GM18861 (cell line): ENCODE results near the gene LRRK1.

Experiments
- ATAC-seq: cut with Tn5 transposase; IDR thresholded peaks from one replicate; pipeline ENCODE4 v1.9.1; 2021; ENCODE audit not compliant: unreplicated experiment

Gene LRRK1

DNA sequence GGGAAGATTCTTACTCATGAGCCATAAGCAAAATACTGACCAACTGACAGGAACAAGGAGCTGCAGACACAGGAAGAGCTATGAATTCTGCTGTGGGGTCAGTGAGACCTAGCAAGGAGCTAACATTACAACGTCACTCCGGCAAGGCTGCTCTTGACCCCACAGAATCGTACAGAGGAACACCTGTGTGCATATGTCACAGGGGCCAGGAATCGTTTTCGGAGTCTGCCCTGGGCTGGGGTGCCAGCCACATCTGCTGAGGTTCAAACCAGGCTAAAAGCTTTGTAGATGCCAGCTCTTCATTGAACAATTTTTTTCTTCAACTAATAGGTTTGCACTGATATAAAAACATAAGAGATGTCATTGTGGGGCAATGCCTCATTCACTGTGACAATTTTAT lies 82.6 kb downstream of the LRRK1 start:
- ATAC-seq: no peak

- ATAC-seq: no peak
These were observed 83.9 kb downstream of the LRRK1 start for GRCh38 chr15:101003081-101003480.

- ATAC-seq: no peak
These were observed 84.5 kb downstream of the LRRK1 start for GRCh38 chr15:101003706-101004105.

DNA sequence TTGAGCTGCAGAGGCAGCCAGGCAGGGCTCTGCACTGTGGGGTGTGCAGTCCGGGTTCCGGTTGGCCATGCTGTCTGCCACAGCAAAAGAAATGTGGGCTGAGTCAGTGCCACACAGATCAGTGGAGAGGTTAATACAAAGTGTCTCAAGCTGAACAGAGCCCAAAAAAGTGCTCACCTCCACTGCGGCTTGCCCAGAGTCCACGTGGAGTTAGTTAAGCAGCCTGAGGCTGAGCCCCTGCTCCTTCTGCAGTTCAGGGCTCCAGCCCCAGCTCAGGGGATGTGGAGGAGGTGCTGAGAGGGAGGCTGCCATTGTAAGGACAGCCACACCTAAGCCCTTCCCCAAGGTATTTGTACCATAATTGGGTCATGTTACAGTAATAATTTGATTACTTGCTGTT lies 85.3 kb downstream of the LRRK1 start:
- ATAC-seq: no peak

GRCh38 chr15:101004986-101005747 lies 86.0 kb downstream of the LRRK1 start:
- ATAC-seq: no peak

DNA sequence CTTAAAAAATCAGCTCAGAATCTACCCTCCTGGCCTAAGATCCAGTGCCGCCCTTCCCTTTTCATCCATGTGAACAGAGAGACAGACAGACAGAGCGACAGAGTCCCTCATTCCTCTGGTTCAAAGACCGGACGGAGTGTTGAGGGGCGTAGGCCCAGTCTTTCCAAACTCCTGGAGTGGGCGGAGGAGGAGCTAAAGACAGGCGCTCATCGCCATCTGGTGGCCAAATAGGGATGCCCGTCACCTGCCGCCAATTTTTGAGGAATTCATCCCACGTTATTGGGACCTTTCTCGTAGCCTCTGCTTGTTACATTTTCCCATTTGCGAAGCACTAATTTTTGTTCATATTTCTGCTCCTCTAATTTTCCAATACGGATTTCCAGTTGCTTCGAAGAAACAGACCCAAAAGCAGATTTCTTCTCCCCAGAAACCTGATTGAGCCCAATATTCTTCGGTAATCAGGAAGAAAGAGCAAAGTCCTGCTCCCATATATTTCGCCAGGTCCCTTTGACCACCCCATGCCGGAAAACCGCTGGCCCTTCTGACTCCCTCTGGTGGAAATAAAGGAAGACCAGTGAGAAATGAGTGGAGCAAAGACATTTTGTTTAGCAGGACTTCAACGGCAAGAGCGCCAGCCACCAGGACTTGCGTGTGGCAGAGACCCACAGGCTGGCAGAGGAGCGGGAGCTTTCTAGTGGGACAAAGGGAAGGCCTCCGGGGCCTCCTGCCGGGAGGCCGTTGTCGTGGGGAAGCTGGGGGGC lies 88.0 kb downstream of the LRRK1 start:
- no peak for ATAC-seq

GRCh38 chr15:101008158-101009139 lies 89.3 kb downstream of the LRRK1 start:
- peak; percentile 80 for ATAC-seq

DNA sequence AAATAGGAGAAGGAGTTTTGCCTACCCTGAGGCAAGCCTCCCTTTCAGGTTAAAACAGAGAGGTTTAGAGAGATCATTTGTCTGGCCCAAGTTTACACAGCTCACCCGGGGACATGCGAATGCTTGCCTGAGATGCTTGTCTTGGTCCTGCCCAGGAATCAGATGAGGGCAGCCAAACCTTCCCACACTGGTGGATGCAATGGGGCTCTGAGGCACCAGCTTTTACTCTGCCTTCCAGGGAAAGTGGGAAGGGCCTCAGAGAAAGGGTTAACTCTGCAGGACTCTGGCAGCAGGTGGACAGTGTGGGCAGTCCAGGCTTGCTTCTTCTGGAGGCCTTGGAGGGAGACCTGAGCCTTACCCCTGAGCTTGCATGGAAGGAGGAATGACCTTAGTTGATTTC lies 90.0 kb downstream of the LRRK1 start:
- ATAC-seq: no peak

- no peak for ATAC-seq
These were observed 91.6 kb downstream of the LRRK1 start for GRCh38 chr15:101010781-101011180.

GRCh38 chr15:101012326-101013200 lies 93.4 kb downstream of the LRRK1 start:
- no peak for ATAC-seq

DNA sequence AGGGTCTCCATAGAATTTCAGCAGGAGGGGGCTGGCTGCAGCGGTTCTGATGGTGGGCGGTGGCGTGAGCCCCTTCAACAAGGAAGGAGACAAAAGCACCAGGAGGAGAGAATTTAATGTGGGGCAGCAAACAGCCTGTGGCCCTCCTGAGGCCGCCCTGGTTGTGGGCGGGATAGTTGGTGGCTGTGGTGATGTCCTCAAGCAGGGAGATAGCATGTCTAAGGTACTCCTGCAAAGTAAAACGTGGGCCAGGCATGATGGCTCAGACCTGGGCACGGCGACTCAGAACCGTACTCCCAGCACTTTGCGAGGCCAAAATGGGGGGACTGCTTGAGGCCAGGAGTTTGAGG lies 94.0 kb downstream of the LRRK1 start:
- ATAC-seq: no peak

DNA sequence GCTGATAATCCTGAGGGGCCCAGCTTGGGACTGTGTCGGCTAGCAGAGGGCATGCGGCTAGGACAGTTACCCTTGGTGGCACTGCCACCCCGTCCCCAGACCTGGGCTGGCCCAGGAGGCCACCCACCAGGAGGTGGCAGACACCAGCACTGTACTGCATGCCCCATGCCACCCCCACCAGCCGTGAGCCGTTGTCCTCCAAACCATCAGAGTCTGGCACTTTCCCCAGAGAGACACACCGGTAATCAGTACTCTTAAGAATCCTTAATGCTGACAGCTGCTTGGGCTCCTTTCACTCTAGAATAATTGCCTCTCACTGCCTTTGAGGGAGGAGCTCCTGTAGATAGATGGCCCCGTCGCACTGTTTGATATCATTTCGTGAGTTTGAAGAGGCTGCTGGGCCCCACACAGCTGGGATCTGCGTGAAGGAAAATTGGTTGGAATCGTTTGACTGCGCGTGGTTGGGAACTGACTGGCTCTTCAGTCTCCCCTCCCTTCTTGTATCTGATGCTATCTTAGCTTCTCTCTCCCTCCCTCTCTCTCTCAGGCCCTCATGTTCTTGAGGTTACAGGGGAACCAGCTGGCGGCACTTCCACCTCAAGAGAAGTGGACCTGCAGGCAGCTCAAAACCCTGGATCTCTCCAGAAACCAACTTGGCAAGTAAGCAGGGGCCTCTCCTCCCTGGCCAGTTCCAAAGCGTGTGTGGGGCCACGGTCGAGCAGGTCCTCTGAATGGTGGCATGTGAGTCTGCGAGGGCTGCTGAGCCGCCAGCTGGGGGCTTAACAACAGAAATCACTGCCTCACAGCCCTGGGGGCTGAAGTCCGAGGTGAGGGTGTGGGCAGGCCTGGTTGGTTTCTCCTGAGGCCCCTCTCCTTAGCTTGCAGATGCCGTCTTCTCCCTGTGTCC lies 94.9 kb downstream of the LRRK1 start:
- no peak for ATAC-seq

DNA sequence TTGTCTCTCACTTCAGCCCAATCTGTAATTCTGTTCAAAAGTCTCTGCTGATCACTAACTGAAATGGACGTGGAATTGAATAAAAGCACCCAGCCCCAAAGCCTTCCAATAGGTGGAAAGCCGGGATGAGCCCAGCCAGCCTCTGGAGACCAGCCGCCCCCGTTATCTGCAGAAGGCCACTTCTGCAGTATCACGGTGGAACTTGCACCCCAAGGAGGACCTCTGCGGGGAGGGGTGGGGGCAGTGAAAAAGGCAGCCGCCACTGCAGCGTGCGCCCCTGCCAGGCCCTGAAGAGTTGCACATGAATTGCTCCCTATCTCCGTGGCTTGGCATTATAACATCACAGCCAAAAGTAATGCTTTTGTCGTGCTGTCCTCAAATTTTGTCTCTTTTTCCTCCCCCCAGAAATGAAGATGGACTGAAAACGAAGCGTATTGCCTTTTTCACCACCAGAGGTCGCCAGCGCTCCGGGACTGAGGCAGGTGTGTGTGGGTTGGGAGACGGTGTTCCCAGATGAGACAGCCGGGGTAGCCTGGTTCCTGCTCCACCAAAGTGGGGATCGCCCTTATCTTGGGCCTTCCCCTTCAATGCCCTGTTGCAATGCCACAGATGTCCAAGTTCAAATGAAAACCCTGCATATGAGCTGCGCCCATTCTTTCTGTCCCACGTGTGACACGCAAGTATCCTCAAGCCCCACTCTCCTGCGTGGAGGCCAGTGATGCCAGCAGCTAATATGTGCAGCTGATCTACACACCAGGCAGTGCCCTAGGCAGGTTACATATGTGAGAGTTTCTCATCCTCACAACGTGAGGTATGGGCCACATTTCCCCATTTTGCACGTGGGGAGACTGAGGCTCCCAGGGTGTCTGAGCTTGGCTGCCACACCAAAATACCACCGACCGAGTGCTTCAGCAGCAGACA lies 96.0 kb downstream of the LRRK1 start:
- ATAC-seq: no peak

DNA sequence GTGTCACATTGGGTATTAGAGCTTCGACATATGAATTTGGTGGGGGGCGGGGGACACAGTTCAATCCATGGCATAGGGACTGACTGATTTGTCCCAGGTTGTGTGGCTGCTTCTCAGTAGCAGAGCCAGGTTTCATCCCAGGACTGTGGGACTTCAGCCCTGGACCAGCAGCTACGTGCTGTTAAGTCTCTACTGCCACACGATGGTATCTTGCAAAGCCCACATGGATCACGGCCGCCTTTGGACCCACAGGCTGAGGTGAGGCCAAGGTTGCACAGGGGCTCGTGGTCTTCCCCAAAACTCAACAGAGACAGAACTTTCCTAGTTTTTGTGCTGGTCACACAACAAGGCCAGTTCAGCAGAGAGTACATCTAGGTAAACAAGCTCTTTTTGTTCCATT lies 97.4 kb downstream of the LRRK1 start:
- ATAC-seq: no peak

- no peak for ATAC-seq
These were observed 98.1 kb downstream of the LRRK1 start for GRCh38 chr15:101017093-101017754.

DNA sequence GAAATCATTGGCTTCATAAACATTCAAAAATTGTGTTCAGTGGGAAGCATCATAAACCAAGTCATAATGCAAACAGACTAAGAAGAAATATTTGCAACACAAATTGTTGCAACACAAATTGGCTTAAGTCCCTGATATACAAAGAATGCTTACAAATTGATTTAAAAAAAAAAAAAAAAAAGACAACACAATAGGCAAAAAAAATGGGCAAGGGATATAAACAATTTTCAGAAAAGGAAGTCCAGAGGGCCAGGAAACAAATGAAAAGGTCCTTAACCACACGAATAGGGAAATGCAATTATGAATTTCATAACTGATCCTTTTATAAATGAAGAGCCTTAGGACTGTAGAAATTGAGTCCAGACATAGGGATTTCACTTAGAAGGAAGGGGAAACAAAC lies 98.9 kb downstream of the LRRK1 start:
- ATAC-seq: no peak

DNA sequence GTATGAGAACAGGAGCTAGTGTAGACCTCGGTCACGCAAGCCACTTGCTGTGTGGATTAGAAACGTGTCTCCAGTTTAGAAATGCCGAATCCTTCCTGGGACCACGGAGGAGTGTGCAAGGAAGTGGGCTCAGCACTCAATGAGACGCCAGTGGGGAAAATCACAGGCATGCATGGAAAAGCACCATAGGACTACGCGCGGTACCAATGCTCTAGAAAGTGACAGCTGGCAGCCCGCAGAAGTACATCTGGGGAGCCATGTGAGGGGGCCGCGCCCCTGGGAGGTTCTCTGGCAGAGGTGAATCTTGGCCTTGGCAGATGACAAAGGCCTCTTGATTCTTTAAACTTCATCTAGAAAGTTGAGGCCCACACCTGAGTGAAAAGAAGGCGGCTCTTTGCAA lies 99.3 kb downstream of the LRRK1 start:
- no peak for ATAC-seq

DNA sequence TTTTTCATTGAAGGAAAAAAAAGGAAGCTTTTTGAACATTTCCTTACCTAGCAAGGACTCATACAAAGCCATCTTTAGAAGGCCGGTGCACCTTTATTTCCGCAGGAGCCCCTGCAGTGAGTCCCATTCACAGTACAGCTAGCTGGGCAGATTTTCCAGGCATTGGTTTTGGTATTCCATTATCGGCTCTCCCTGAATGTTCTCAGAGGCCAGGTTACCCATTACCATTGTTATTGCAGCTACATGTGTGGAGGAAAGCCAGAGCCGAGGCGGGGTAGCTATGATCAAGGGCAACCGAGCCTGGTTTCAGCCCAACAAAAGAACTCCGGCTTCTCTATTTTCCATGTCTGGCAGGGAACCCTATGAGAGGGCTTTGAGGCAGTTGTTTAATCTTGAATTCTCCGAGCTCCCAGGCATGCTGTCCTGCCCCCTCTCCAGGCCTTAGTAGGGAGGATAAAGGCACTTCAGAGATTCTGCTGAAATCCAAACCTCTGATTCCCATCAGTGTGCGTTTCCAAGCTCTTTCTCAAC lies 100.3 kb downstream of the LRRK1 start:
- ATAC-seq: no peak
